IPS DF 6.9 (cell line): Measurements from ENCODE around the gene HLA-DOA.

ENCODE experiments used
- DNase-seq: peaks from one replicate; pipeline ENCODE4 v3.0.0-alpha.2; 2013; ENCODE audit warnings: low read depth, low spot score
- H3K27ac ChIP-seq: one replicate; pipeline ENCODE4 v1.5.1; 2013; ENCODE audit warnings: low read length, control low read depth
- H3K27me3 ChIP-seq: 2 replicates; pipeline ENCODE4 v1.6.1; 2013; ENCODE audit warnings: mild to moderate bottlenecking, low read length; ENCODE audit not compliant: control insufficient read depth, insufficient read depth
- H3K36me3 ChIP-seq: 2 replicates; pipeline ENCODE4 v1.6.1; 2013; ENCODE audit warnings: low read length; ENCODE audit not compliant: control insufficient read depth, insufficient read depth
- H3K4me1 ChIP-seq: 2 replicates; pipeline ENCODE4 v1.6.1; 2013; ENCODE audit warnings: low read length; ENCODE audit not compliant: control insufficient read depth, insufficient read depth
- H3K4me3 ChIP-seq: 2 replicates; pipeline ENCODE4 v1.5.1; 2013; ENCODE audit warnings: mild to moderate bottlenecking, low read length
- H3K9me3 ChIP-seq: 2 replicates; pipeline ENCODE4 v1.6.1; 2013; ENCODE audit warnings: low read length, inconsistent platforms; ENCODE audit not compliant: control insufficient read depth, insufficient read depth
- WGBS: extraction: QIAGEN DNeasy Blood & Tissue Kit; methylation state at CpG from one replicate; pipeline ENCODE4 v1.1.7; 2013; ENCODE audit warnings: mixed read lengths, missing lambda C conversion rate; ENCODE audit not compliant: insufficient read length, insufficient coverage; 5-methylcytosine and 5-hydroxymethylcytosine counted together

HLA-DOA gene

DNA sequence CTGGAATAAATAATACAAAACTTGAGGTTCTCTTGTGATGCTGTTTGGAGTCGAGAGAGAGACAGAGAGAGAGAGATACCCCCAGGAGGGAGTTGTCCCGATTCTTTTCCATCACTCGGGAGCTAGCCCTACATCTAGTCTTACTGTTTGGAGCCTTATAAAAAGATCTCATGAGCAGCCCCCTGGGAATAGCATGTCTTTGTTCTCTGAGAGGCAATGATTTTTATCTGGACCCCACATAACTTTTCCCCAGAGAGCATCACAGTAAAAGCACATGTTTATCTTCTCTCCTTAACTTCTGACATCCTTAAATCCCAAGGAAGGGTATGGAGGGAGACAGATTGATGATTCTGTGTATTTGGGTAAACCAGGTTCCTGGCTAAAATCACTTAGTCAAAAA, 20.9 kb upstream of the HLA-DOA start:
- Histone ChIP-seq H3K27ac (no peak overlapping the region), H3K4me1 (no peaks in the 10 kb centered on the region), H3K36me3 (no peaks in the 10 kb centered on the region), H3K27me3 (no peaks in the 10 kb centered on the region), H3K9me3 (no peaks in the 10 kb centered on the region), H3K4me3 (no peak overlapping the region)
- no peak for DNase-seq
- no CpG with 5 or more reads among the region's 3 CpGs for WGBS

- Histone ChIP-seq H3K27me3 (no peaks in the 10 kb centered on the region), H3K36me3 (no peaks in the 10 kb centered on the region), H3K4me3 (no peak overlapping the region), H3K9me3 (no peaks in the 10 kb centered on the region), H3K4me1 (no peaks in the 10 kb centered on the region), H3K27ac (no peak overlapping the region)
- no peak for DNase-seq
- no CpG with 5 or more reads among the region's 6 CpGs for WGBS
Observed at GRCh38 chr6:33029328-33030184, 20.2 kb upstream of the HLA-DOA start.

DNA sequence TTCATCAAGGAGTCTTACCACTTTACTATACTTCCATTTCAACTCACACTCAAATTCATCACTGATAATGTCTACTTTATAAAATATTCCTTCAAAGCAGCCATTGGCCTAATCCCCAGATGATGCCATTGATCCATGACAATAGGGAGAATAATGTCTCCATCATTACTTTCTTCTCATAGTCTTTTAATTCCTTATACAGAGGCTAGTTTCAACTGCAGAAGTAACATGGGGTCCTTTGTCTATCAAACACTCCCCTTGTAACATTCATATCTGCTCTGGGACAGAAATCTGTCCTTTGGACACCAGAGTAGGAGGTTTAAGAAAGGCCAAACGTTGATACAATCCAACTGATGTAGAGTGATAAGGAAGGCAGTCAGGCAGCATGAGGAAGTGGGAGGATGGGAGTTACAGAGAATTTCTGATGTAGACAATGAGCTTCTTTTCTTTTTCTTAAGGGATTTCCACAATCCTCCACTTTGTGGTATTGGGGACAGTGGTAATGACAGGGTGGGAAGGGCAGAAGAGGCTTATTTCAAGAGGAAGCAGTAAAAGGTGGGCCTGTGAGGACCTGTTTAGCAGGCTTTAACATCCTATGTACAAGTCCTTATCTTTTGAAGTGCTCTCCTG, 18.9 kb upstream of the HLA-DOA start:
- no peaks in the 10 kb centered on the region for H3K27me3 ChIP-seq
- no peaks in the 10 kb centered on the region for H3K4me1 ChIP-seq
- H3K9me3 ChIP-seq: no peaks in the 10 kb centered on the region
- no CpG with 5 or more reads among the region's 1 CpG for WGBS
- DNase-seq: no peak
- no peak overlapping the region for H3K4me3 ChIP-seq
- no peak overlapping the region for H3K27ac ChIP-seq
- H3K36me3 ChIP-seq: no peaks in the 10 kb centered on the region

DNA sequence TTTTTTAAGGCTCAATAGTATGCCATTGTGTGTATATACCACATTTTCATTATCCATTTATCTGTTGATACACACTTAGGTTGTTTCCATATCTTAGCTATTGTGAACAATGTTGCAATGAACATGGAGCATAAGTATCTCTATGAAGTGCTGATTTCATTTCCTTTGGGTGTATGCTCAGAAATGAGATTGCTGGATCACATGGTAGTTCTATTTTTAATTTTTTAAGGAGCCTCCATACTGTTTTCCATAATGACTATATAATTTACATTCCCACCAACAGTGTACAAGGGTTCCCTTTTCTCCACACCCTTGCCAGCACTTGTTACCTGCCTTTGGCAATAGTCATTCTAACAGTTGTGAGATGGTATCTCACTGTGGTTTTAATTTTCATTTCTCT, 15.1 kb upstream of the HLA-DOA start:
- Histone ChIP-seq H3K27me3 (no peaks in the 10 kb centered on the region), H3K4me1 (no peaks in the 10 kb centered on the region; the same call in 1 of the 2 replicates)
- no peak for DNase-seq

DNA sequence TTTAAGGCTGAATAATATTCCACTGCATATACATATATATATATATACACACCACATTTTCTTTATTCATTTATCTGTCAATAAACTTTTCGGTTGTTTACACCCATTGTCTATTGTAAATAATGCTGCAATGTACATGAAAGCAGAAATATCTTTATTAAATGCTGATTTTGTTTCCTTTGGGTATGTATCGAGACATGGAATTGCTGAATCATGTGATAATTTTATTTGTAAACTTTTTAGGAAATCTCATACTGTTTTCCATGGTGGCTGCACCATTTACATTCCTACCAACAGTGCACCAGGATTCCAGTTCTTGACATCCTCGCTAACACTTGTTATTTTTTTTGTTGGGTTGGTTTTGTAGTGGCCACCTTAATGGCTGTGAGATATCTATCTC, 14.1 kb upstream of the HLA-DOA start:
- Histone ChIP-seq H3K9me3 (no peaks in the 10 kb centered on the region), H3K4me1 (peaks cover 1% of the 10 kb centered on the region), H3K4me3 (no peak overlapping the region), H3K36me3 (no peaks in the 10 kb centered on the region), H3K27me3 (no peaks in the 10 kb centered on the region), H3K27ac (no peak overlapping the region)
- DNase-seq: no peak
- no CpG with 5 or more reads among the region's 3 CpGs for WGBS

More for the DNA sequence above, 15.1 kb upstream of the HLA-DOA start:
- H3K9me3 ChIP-seq: no peaks in the 10 kb centered on the region
- no peak overlapping the region for H3K4me3 ChIP-seq
- H3K36me3 ChIP-seq: no peaks in the 10 kb centered on the region
- H3K27ac ChIP-seq: no peak overlapping the region

GRCh38 chr6:33021917-33022316, 12.5 kb upstream of the HLA-DOA start:
- no peak overlapping the region for H3K4me3 ChIP-seq
- H3K9me3 ChIP-seq: no peaks in the 10 kb centered on the region
- no peaks in the 10 kb centered on the region for H3K27me3 ChIP-seq
- DNase-seq: no peak
- WGBS: no CpG with 5 or more reads among the region's 11 CpGs
- H3K36me3 ChIP-seq: no peaks in the 10 kb centered on the region
- no peak overlapping the region for H3K27ac ChIP-seq
- peaks cover 1% of the 10 kb centered on the region for H3K4me1 ChIP-seq

DNA sequence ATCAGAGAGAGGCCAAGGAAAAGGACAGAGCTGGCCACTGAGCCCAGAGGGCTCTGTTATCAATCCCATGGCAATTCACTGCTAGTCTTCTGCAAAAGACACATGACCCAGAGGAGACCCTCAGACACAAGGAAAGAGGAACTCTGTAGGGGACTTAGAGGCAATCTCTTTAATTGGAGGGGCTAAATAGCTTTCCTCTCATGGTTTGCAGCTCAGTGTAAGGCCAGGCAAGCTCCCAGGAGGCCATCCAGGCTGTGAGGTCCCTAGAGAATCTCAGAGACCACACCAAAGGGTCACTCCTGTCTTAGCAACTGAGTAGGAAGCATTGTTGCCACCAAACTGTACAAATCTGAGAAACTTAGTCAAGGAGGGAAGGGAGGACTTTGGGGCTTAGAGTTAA, 10.0 kb upstream of the HLA-DOA start:
- peaks cover 1% of the 10 kb centered on the region for H3K4me1 ChIP-seq
- no peaks in the 10 kb centered on the region for H3K9me3 ChIP-seq
- no peaks in the 10 kb centered on the region for H3K27me3 ChIP-seq
- no peak overlapping the region for H3K27ac ChIP-seq
- no peak overlapping the region for H3K4me3 ChIP-seq
- no peaks in the 10 kb centered on the region for H3K36me3 ChIP-seq
- DNase-seq: no peak

DNA sequence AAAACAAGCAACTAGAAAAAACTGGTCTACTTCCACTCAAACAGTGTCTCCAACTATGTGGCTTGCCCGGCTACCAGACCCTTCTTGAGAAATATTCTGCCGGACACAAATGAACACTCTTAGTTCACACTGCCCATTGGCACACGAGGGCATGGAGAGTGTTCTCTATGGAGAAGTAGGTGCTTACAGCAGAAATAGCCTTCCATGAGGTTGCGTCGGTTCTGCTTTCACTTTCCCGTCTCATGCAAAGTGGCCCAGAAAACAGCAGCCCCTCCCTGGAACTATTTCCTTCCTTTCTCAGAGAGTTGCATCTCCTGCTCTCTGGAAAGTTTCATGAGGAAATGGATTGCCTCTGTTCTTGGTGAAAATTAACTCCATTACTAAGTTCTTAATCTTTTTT, 9.5 kb upstream of the HLA-DOA start:
- no peak overlapping the region for H3K27ac ChIP-seq
- H3K36me3 ChIP-seq: no peaks in the 10 kb centered on the region
- no peaks in the 10 kb centered on the region for H3K27me3 ChIP-seq
- DNase-seq: no peak
- WGBS: no CpG with 5 or more reads among the region's 6 CpGs
- H3K9me3 ChIP-seq: no peaks in the 10 kb centered on the region
- peaks cover 1% of the 10 kb centered on the region for H3K4me1 ChIP-seq
- no peak overlapping the region for H3K4me3 ChIP-seq

GRCh38 chr6:33018418-33018817, 9.0 kb upstream of the HLA-DOA start:
- Histone ChIP-seq H3K27me3 (no peaks in the 10 kb centered on the region), H3K36me3 (no peaks in the 10 kb centered on the region), H3K4me1 (peaks cover 1% of the 10 kb centered on the region), H3K27ac (no peak overlapping the region), H3K4me3 (no peak overlapping the region), H3K9me3 (no peaks in the 10 kb centered on the region)
- DNase-seq: no peak

DNA sequence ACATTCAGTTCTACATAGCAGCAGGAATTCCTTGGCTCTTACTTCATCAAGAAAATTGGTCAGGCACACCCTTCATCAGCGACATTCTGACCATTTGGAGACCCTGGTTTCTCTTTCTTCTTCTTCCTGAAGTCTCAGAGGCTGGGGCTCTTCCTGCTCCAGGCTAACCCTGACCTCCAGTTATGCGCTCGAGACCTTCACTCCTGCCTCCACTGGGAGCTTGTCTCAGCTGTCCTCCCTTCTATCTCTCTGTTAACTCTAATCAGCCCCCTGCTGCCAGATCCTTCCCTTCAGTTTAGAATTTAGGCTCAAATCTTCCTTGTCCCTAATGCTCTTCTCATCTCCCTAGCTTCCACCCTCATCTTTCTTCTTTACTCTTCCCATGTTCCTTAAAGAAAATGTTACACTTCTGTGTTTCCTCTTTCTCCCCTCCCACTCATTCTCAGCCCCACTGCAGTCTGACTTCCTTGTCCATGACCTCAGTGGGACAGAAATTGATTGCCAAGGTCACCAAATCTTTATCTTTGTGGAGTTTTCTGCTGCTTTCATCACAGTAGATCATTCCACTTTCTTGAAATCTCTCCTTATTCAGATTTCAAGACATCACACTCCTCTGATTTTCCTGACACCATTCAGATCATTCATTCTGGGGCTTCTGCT, 8.4 kb upstream of the HLA-DOA start:
- Histone ChIP-seq H3K4me3 (no peak overlapping the region), H3K27ac (no peak overlapping the region), H3K9me3 (no peaks in the 10 kb centered on the region), H3K27me3 (no peaks in the 10 kb centered on the region), H3K4me1 (peaks cover 1% of the 10 kb centered on the region), H3K36me3 (no peaks in the 10 kb centered on the region)
- DNase-seq: no peak
- WGBS: no CpG with 5 or more reads among the region's 3 CpGs
